Measurements from ENCODE around the gene KANSL1. TPM values are rescaled to one million over a fixed set of nuclear protein-coding genes. Genes with fewer than 3 reads are reported as not detected.

Gene KANSL1
- total and polyA plus RNA-seq, 2 donors from 2014 or later: 13.7 to 97.3 TPM

DNA sequence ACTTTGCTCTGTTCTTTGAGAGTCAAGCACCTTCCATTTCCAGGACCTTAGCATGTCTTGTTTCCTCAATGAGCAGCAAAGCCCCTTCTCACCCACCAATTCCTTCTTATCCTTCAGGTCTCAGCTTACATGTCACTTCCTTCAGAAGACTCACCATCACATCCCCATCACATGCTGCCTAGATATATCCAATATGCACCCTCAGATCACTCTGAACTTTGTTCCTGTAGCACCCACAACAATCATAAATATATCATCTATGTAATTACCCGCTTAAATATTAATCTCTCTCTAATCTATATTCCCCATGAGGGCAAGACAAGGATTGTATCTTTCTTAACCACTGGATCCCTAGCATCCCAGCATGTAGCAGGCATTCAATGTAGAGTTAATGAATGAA is 30.4 kb downstream of the KANSL1 start:
- FAIRE-seq (no peak), DNase-seq (no peak)
- peaks cover 0 to 32% (median 5%) of the 10 kb centered on the region in 3 donors for H3K4me1 ChIP-seq (ENCODE audit: control insufficient read depth in 2 of 3, insufficient read depth in 2 of 3, low read depth in 1 of 3, low read length in 3 of 3)
- no peak overlapping the region for H3K9ac ChIP-seq (ENCODE audit: low read length in 3 of 3)
- no peaks in the 10 kb centered on the region for H3K9me3 ChIP-seq (ENCODE audit: control insufficient read depth in 2 of 3, insufficient read depth in 1 of 3, low read length in 3 of 3)
- intact Hi-C loops (cut with DNase I): no loop called here
- H3K4me3 ChIP-seq (ENCODE audit: low read length in 3 of 3): no peak overlapping the region
- no peaks in the 10 kb centered on the region for H3K27me3 ChIP-seq (ENCODE audit: control insufficient read depth, insufficient read depth, low read length)
- TF ChIP-seq, protein P1, sequence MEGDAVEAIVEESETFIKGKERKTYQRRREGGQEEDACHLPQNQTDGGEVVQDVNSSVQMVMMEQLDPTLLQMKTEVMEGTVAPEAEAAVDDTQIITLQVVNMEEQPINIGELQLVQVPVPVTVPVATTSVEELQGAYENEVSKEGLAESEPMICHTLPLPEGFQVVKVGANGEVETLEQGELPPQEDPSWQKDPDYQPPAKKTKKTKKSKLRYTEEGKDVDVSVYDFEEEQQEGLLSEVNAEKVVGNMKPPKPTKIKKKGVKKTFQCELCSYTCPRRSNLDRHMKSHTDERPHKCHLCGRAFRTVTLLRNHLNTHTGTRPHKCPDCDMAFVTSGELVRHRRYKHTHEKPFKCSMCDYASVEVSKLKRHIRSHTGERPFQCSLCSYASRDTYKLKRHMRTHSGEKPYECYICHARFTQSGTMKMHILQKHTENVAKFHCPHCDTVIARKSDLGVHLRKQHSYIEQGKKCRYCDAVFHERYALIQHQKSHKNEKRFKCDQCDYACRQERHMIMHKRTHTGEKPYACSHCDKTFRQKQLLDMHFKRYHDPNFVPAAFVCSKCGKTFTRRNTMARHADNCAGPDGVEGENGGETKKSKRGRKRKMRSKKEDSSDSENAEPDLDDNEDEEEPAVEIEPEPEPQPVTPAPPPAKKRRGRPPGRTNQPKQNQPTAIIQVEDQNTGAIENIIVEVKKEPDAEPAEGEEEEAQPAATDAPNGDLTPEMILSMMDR (IDR thresholded peaks at IDR 0.05; ENCODE audit: borderline replicate concordance, extremely low read depth, insufficient read depth): no peak
- H3K36me3 ChIP-seq (ENCODE audit: control insufficient read depth in 2 of 3, insufficient read depth in 3 of 3, low read length in 3 of 3): no peaks in the 10 kb centered on the region
- H3K27ac ChIP-seq (ENCODE audit: low read depth in 2 of 2, low read length in 2 of 2): no peak overlapping the region

DNA sequence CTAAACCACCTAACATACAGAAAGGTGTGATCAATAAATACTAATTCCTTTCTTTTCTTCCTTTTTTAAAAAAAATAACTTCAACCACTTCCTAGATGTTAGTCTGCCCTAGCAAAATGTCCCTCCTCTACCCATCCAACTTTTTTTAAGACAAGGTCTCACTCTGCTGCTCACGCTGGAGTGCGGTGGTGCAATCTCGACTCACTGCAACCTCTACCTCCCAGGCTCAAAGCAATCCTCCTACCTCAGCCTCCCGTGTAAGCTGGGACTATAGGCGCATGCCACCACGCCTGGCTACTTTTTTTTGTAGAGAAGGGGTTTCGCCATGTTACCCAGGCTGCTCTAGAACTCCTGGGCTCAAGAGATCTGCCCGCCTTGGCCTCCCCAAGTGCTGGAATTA is 33.1 kb downstream of the KANSL1 start:
- peaks cover 0 to 31% (median 11%) of the 10 kb centered on the region in 3 donors for H3K4me1 ChIP-seq (ENCODE audit: control insufficient read depth in 2 of 3, insufficient read depth in 2 of 3, low read depth in 1 of 3, low read length in 3 of 3)
- no peaks in the 10 kb centered on the region for H3K36me3 ChIP-seq (ENCODE audit: control insufficient read depth in 2 of 3, insufficient read depth in 3 of 3, low read length in 3 of 3)
- FAIRE-seq: no peak
- DNase-seq: peak in 1 of 5 donors; percentile 40
- no peak overlapping the region for H3K4me3 ChIP-seq (ENCODE audit: low read length in 3 of 3)
- no peak overlapping the region for H3K9ac ChIP-seq (ENCODE audit: low read length in 3 of 3)
- TF ChIP-seq, protein P1 (IDR thresholded peaks at IDR 0.05; ENCODE audit: borderline replicate concordance, extremely low read depth, insufficient read depth): no peak
- no peak overlapping the region for H3K27ac ChIP-seq (ENCODE audit: low read depth in 2 of 2, low read length in 2 of 2)
- no peaks in the 10 kb centered on the region for H3K9me3 ChIP-seq (ENCODE audit: control insufficient read depth in 2 of 3, insufficient read depth in 1 of 3, low read length in 3 of 3)
- H3K27me3 ChIP-seq (ENCODE audit: control insufficient read depth, insufficient read depth, low read length): no peaks in the 10 kb centered on the region
- intact Hi-C loops (cut with DNase I): no loop called here

DNA sequence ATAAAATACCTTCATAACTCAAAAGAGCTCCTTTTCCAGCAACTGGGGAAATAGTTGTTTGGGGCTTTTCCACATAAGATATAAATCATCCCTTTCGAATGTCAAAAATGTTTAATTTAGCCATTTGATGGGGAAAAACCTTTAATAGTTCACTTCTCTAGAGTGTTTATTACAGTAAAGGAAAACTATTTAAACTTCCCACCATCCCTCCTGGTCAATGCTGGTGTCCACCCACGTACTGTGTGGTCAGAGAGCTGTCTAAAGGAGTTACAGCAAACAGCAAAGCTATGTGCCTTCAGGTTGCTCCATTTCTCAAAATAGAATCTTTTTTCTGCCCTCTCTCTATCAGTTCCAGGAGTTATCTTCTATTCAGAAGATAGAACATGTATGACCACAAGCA is 33.5 kb downstream of the KANSL1 start:
- DNase-seq (no peak), FAIRE-seq (no peak)
- H3K36me3 ChIP-seq (ENCODE audit: control insufficient read depth in 2 of 3, insufficient read depth in 3 of 3, low read length in 3 of 3): no peaks in the 10 kb centered on the region
- no peak overlapping the region for H3K27ac ChIP-seq (ENCODE audit: low read depth in 2 of 2, low read length in 2 of 2)
- TF ChIP-seq, protein P1 (IDR thresholded peaks at IDR 0.05; ENCODE audit: borderline replicate concordance, extremely low read depth, insufficient read depth): no peak
- H3K9me3 ChIP-seq (ENCODE audit: control insufficient read depth in 2 of 3, insufficient read depth in 1 of 3, low read length in 3 of 3): no peaks in the 10 kb centered on the region
- no peak overlapping the region for H3K4me3 ChIP-seq (ENCODE audit: low read length in 3 of 3)
- H3K4me1 ChIP-seq (ENCODE audit: control insufficient read depth in 2 of 3, insufficient read depth in 2 of 3, low read depth in 1 of 3, low read length in 3 of 3): peaks cover 0 to 30% (median 11%) of the 10 kb centered on the region in 3 donors
- no peaks in the 10 kb centered on the region for H3K27me3 ChIP-seq (ENCODE audit: control insufficient read depth, insufficient read depth, low read length)
- no peak overlapping the region for H3K9ac ChIP-seq (ENCODE audit: low read length in 3 of 3)
- intact Hi-C loops (cut with DNase I): no loop called here

All from kidney (tissue), 14 donors.